HL-60 (cell line): ENCODE data around the gene ZNF746.

Experiments
- CTCF ChIP-seq: IDR thresholded peaks from one replicate; pipeline ENCODE4 v1.5.1; 2011; ENCODE audit warnings: low read length, control low read depth, inconsistent platforms; ENCODE audit not compliant: insufficient read depth
- GABPA ChIP-seq: IDR thresholded peaks from 2 replicates; pipeline ENCODE4 v1.6.1; 2012; ENCODE audit warnings: low read depth
- POLR2AphosphoS5 ChIP-seq: IDR thresholded peaks from 2 replicates; pipeline ENCODE4 v1.6.1; 2012; ENCODE audit warnings: low read depth
- TF ChIP-seq, protein P1 (sequence below): IDR thresholded peaks from 2 replicates; pipeline ENCODE4 v1.6.1; 2012; ENCODE audit warnings: low read depth; ENCODE audit not compliant: insufficient replicate concordance

GRCh38 chr7:149459201-149459539 is 38.4 kb downstream of the ZNF746 start:
- TF ChIP-seq CTCF: no peak
- no peak for TF ChIP-seq POLR2AphosphoS5
- no peak for TF ChIP-seq GABPA
- TF ChIP-seq, protein P1, sequence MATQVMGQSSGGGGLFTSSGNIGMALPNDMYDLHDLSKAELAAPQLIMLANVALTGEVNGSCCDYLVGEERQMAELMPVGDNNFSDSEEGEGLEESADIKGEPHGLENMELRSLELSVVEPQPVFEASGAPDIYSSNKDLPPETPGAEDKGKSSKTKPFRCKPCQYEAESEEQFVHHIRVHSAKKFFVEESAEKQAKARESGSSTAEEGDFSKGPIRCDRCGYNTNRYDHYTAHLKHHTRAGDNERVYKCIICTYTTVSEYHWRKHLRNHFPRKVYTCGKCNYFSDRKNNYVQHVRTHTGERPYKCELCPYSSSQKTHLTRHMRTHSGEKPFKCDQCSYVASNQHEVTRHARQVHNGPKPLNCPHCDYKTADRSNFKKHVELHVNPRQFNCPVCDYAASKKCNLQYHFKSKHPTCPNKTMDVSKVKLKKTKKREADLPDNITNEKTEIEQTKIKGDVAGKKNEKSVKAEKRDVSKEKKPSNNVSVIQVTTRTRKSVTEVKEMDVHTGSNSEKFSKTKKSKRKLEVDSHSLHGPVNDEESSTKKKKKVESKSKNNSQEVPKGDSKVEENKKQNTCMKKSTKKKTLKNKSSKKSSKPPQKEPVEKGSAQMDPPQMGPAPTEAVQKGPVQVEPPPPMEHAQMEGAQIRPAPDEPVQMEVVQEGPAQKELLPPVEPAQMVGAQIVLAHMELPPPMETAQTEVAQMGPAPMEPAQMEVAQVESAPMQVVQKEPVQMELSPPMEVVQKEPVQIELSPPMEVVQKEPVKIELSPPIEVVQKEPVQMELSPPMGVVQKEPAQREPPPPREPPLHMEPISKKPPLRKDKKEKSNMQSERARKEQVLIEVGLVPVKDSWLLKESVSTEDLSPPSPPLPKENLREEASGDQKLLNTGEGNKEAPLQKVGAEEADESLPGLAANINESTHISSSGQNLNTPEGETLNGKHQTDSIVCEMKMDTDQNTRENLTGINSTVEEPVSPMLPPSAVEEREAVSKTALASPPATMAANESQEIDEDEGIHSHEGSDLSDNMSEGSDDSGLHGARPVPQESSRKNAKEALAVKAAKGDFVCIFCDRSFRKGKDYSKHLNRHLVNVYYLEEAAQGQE: no peak
